DMS 273 (cell line): ENCODE measurements around the gene KCNJ6.
A peak's percentile ranks its signal among the peaks of the same experiment; 100 is the strongest.

Source experiments
- DNase-seq: peaks from one replicate; lab custom pipeline; 2025; ENCODE audit not compliant: unreplicated experiment; lab: John Stamatoyannopoulos, UW

KCNJ6 gene

DNA sequence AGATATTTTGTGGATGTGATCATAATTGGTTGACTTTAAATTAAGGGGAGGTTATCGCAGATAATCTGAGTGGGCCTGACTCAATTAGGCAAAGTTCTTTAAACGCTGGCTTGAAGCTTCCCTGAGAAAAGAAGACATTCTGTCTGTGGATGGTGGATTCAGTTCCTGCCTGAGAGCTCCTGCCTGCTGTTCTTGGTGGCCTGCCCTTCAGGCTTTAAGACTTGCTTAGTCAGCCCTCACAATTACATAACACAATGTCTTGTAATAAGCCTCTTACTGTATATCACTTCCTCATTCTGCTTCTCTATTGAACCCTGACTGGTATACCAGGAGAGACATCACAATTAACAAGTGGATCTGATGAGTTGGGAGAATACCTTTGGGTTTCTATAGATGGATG lies 50.2 kb downstream of the KCNJ6 start:
- DNase-seq = peak; percentile 13

- DNase-seq = no peak
These were observed 51.1 kb downstream of the KCNJ6 start for GRCh38 chr21:37865156-37865555.

GRCh38 chr21:37863842-37864241 lies 52.4 kb downstream of the KCNJ6 start:
- peak; percentile 24 for DNase-seq

- DNase-seq = peak; percentile 93
These were observed 53.7 kb downstream of the KCNJ6 start for GRCh38 chr21:37862536-37862935.

DNA sequence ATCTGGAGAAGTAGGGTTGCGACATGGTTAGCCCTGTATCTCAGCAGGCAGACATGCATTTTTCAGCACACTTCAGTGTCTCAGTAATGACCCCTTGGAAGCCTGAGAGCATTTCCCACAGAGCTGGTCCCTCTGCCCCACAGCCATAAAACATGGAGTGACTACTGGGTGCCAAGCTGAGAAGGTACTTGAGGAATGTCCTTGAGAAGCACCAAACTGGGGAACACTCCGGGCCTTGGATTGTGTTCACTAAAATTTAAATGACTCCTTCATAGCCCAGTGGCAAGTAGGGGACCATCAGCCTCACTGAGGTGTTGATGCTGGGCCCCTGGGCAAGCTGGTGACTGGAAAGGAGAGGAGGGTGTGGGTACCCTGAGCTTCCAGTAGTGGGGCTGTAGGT lies 54.7 kb downstream of the KCNJ6 start:
- DNase-seq = no peak

DNA sequence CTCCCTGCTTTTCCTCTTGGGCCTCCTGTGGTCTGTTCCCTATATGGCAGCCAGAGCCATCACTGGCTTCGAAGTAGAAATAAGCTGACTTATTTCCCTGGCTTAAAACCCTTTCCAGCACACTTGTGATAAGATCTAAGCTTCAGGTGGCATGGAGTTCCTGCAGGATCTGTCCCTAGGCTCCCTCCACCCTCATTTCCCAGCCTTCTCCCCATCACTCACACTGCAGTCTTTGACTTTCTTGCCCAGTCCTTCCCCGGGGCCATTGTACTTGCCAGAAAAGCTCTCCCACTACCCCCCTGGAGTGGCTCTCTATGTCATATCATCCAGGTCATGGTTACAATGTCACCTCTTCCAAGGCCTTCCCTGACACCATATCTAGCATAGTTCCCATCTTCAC lies 55.8 kb downstream of the KCNJ6 start:
- no peak for DNase-seq

- peak; percentile 97 for DNase-seq
These were observed 60.3 kb downstream of the KCNJ6 start for GRCh38 chr21:37855647-37856625.

- DNase-seq = no peak
These were observed 61.0 kb downstream of the KCNJ6 start for GRCh38 chr21:37855271-37855646.

GRCh38 chr21:37849506-37850102 lies 66.7 kb downstream of the KCNJ6 start:
- DNase-seq = no peak

DNA sequence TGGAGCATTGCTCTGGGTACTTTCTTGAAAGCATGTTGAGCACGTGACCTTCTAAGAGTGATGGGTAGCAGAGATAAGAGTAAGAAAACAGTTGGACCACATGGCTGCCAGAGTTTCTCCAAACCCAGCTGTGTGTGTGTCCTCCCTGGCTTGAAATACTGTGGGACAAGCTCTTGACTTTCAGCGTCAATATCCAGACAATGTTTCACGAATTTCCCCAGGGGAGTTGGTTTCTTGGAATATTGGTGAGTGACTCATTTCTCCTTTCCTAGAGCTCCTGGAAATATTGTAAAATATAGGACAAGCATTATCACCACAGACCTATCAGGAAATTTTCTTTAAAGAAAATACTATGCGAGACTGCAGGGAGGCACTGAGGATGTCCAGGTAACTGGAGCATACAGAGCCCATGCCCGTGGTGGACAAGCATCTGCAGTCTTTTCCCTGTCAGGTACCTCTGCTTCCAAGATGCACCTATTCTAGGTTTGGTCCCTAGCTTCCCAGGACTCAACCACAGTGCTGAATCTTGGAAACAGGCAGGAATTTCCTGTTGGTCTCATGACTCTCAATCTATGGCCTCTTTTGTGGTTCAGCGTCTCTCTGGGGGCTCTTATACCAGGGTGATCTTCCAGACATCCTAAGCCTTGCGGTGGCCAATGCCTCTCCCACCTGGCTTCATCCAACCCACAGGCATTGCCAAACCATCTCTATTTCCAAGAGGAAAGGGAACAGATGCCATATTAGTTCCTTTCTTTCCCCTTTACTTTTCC lies 67.4 kb downstream of the KCNJ6 start:
- DNase-seq = no peak

GRCh38 chr21:37845535-37845934 lies 70.7 kb downstream of the KCNJ6 start:
- peak; percentile 43 for DNase-seq

- DNase-seq = no peak
These were observed 73.1 kb downstream of the KCNJ6 start for GRCh38 chr21:37843191-37843590.

- DNase-seq = no peak
These were observed 73.9 kb downstream of the KCNJ6 start for GRCh38 chr21:37842163-37842919.

DNA sequence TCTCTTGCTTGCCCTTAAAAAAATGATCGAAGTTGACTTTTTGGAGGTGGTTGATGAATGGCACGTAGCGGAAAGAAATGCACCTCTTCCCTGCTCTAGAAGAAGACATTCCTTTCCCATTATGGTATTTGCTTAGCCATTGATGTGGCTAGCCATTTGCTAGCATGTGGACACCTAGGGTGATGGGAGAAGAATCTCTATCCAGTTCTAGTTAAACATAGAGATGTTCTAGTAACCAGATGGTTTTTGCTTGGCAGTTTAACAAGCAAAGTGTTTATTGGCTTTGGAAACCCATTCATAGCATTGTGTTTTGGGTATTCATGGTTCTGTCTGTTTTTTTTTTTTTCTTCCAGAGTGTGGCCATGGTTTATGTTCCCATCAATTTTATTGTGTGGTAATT lies 78.9 kb downstream of the KCNJ6 start:
- DNase-seq = peak; percentile 10

DNA sequence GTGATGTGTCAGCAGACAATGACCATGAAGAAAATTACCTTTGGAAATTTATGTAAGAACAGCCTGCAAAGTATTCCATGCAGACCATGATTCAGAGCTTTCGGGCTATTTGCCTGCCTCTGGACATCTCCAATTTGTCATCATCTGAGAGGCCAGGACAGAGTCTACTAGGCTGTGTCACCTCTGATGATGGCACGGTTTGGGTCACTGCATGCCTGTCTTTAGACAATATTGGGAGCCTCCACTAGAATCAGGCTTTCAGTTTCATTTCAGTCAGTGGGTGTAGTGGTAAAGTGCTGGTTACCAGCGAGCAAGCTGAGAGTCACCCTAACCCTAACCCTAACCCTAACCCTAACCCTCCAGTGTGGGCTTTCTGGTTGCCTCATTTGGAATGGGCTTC lies 80.8 kb downstream of the KCNJ6 start:
- DNase-seq = no peak

GRCh38 chr21:37833301-37833700 lies 83.0 kb downstream of the KCNJ6 start:
- DNase-seq = no peak

DNA sequence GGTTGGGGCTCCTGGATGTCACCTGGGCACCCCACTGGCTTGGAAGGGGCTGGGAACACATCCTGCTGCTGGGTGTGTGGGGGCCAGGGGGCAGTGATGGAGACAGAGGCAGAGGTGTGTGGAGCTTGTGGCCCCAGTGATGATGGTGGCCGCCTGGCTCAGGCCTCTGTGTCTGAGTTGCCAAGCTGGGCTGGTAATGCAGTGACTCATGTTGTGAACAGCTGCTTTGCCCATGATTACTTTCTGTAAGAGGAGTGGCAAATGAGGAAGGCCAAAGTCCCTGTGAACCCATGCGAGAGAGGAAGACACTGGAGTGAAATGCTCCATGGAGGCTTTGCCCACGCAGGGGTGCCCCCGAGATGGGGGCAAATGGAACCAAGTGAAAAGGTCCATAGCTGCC lies 86.8 kb downstream of the KCNJ6 start:
- peak; percentile 92 for DNase-seq

GRCh38 chr21:37828991-37829390 lies 87.3 kb downstream of the KCNJ6 start:
- DNase-seq = peak; percentile 95

DNA sequence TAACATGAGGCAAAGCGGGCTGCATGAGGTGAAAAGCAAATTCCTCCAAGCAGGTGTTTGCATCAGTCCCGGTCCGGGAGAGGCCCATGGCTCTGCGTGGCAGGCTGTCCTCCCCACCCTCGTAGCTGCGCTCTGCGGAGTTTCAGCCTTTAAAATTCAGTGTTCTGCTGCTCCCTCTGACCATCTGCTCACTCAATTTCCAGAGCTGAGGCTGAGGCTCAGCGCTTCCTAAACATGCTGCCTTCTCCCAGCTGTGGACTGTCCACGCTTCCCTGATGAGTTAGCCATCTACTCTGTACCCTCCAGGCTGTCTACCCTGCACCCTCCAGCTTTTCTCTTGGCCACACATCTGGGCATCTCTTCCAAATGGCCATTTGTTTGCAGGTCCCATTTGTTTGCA lies 87.7 kb downstream of the KCNJ6 start:
- peak; percentile 95 for DNase-seq

DNA sequence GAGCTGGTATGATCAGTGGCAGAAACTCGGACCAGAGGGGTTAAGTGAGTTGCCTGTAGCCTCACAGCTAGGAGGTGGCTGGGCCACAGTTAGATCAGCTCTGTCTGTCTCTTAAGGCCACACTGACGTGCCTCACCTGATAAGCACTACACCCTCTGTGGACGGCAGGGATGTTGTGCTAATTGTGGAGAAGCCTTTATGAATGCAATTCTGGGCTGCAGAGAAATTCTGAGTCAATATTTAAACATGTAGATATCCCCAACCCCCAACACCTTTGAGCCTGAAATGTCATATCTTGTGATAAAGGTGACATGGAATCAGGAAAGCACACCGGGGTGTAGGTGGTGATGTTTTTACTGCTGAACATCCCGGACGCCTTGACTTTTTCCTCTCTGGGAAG lies 88.3 kb downstream of the KCNJ6 start:
- DNase-seq = peak; percentile 52
